Erythroblast (primary cell): ENCODE data around the gene ATAT1.
A peak's percentile ranks its signal among the peaks of the same experiment; 100 is the strongest.

Experiments
- GATA1 ChIP-seq: IDR thresholded peaks from 2 replicates; pipeline ENCODE4 v1.6.1; 2011; ENCODE audit warnings: low read depth, mild to moderate bottlenecking, control low read depth, low read length, moderate library complexity
- POLR2A ChIP-seq: IDR thresholded peaks from 2 replicates; pipeline ENCODE4 v1.6.1; 2011; ENCODE audit warnings: mild to moderate bottlenecking, low read length

DNA sequence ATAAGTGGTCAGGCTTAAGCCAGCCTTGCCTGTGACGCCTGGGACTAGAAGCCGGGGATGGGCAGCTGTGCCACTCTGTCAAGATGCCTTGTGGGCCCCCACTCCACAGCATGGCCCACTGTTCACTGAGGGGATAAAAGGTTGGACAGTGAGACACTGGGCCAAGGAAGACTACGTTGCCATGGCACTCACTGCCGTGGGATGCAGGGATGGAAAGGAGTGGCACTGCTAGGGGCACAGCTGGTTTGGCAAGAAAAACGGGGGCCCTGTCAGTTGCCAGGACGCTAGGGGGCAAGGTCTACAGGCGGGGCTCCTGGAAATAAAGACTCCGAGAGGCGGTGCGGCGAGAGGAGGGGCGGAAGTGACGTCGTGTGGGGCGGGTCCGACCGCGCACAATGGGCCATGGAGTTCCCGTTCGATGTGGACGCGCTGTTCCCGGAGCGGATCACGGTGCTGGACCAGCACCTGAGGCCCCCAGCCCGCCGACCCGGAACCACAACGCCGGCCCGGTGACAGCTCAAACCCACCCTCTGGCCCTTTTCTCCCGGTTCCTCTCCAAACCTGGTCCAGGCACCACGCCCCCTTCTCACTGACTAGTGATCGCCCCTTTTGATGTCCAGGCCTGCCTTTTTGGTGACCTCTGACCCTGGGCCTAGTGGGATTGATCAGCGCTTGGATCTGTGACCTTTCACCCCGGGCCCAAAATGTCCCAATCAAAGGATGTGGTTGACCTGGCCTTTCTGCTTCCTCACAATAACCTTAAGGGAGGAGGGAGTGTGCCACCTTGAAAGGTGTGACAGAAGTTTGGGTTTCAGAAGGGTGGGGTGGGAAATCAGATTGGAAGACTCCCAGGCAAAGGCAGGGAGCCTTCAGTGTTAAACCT, at the start of gene ATAT1:
- TF ChIP-seq POLR2A (peak; percentile 76), GATA1 (no peak)
